AML-193 (cell line): ENCODE measurements around the gene SEMA3B.
"Not testable (repeated sequence)": the region's sequence is repeated elsewhere in the genome, so short reads cannot be mapped to it uniquely, and the experiment has no call there.

Experiments
- DNase-seq, 2 experiments: peaks; one replicate each; lab custom pipeline; 2025; lab: John Stamatoyannopoulos, UW

The SEMA3B gene

DNA sequence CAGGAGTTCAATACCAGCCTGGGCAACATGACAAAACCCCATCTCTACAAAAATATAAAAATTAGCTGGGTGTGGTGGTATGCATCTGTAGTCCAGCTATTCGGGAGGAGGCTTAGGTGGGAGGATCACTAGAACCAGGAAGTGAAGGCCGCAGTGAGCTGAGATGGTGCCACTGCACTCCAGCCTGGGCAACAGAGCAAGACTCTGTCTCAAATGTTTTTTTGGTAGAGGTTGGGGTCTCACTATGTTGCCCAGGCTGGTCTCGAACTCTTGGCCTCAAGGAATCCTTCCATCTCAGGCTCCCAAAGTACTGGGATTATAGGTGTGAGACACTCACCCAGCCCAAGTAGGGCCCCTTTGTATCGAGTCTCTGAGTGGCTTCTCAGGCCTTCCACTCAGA is 25.1 kb downstream of the SEMA3B start:
- no peak for DNase-seq

DNA sequence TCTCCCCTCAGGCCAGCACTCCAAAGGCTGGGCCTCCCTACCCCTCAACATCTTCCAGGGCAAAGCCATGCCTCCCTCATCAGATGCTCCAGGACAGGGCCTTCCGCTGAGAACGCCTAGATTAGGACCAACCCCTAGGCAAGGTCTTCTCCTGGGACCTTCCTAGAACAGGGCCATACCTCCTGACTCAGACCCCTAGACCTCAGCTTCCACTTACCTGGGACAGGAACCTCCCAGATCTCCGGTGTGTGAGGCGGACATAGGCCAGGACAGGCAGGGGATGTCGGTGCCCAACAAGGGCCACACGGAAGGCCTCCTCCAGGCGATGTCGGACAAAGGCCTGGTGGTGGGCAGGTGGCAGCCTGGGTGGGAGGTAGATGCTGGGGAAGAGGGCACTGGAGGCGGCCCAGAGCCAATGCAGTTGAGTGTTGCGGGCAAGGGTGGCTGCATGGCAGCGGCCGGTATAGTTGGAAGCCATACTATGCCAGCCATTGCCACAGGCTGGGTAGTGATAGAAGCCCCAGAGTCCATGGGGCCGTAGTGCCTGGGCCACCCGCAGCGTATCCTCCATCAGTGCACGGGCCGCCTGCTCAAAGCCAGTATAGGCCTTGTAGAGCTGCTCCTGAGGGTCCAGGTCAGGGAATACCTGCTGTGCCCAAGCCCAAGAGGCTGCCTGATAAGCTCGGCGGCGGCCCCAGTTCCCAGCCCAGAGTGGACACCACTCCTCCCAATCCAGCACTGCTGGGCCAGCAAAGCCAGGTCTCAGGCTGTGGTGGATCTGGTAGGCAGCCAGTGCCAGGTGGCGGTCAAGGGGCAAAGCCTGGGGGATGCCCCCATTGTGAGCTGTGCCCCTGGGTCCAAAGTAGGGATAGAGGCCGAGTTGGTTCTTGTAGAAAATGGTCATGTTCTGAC is 25.8 kb downstream of the SEMA3B start:
- DNase-seq, result no peak

DNA sequence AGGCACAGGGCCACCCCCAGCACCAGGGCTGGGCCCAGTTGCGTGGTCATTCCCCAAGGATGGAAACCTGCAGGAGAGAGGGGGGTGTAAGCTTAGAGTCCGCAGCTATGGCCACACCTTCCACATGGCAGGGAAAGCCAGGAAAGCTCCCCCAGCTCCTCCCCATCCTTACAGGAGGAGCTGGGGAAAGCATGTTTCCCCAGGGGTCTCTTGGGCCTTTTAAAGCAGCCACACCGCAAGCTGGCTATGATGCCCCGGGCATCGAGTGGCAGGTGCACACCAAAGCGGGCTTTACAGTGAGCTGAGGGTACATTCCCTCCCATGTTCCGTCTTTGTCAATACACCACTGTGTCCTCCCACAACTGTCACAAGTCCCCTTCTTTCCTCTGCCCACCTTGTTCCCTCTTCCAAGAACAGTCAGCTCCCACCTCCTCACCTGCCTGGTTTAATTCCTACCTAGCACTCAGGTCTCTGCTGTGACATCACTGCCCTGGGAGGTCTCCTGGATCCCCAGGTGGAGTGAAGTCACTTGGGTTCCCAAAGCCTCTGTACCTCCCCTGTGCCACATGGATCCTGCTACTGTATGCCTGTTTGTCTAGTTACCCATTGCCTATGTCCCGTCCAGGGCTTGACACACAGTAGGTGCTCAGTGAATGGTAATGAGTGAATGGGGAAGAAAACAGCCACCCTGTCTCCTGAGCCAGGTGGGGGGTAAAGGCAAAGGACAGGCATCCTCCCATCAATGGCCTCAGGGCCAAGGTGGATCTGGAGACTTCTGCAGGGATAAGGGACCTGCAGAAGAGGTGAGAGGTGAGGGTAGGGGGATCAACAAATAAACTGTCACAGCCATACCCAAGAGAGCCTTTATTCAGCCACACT is 26.8 kb downstream of the SEMA3B start:
- no peak for DNase-seq

DNA sequence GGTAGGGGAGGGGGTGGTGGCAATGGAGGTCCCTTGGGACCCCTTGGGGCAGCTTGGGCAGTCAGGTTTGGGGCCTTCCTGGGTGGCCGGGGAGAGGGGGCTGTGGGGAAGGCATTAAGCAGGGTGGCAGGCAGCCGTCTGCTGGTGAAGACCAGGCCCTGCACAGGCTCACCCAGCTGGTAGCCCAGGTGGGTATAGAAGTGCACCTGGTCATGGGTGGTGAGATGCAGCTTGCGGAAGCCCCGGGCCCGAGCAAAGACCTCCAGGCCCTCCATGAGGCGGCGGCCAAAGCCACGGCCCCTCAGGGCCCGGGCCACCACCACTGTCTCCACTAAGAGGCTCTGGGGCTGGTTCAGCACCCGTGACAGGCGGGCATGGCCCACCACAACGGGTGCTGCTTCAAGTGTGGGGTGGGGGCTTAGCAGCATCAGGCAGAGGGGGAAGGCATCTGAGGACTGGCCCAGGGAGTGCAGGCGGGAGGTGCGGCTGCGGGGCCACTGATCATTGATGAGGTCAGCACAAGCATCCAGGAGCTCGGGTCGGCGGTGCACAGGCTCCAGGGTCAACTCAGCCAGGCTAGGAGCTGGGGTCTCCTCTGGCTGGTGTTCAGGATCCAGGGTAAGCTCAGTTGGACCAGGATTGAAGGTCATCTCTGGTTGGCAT is 27.9 kb downstream of the SEMA3B start:
- no peak for DNase-seq

DNA sequence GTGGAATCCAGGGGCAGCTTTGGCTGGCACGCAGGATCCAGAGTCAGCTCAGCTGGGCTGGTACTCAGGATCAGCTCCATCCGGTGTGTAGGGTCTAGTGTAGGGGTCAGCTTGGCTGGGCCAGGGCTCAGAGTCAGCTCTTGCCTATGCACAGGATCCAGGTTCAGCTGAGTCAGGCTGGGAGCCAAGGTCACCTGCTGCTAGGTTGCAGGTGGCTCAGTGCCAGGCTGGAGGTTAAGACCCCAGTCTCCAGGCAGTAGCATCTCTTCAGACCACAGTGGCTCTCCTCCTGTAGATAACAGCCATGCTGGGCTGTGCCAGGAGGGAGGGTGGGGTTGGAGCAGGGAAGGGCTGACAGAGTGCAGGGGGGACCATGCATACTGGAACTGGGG is 28.4 kb downstream of the SEMA3B start:
- no peak for DNase-seq

DNA sequence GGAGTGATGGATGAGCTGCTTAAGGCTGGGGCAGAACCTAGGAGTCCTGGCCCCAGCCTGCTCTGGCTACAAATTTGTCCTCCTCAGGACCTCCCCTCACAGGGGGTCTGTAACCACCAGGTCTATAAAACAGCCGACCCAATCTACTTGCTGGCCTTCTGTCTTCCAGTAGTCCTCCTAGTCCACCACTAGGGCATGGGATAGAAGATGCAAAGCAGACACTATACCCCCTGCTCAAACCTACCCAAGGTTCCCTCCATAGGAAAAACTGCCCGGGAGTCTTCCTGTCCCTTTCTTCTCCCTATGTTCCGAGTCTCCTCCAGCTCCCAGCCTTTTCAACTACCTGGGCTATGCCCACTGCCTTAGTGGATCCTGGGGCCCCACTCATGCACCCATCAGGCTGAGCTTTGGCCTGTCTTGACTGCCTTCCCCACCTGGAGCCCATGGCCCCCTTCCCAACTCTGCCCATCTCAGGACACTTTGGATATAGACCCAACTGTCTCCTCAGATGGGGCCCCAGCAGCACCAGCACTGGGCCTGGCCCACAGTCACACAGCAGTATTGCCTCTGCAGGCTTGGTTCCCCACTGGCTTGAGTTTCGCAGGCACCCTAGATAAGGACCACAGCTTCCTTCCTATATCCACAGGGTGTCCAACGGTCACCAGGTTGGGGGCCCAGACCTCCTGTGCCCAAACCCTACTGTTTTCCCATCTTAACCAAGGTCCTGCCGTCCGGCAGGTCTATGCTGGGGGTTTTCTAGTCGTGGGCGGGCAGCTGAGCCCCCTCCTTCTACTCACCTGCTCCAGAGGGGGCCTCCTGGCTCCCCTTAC is 29.2 kb downstream of the SEMA3B start:
- peak; percentile 40 to 49 for DNase-seq

DNA sequence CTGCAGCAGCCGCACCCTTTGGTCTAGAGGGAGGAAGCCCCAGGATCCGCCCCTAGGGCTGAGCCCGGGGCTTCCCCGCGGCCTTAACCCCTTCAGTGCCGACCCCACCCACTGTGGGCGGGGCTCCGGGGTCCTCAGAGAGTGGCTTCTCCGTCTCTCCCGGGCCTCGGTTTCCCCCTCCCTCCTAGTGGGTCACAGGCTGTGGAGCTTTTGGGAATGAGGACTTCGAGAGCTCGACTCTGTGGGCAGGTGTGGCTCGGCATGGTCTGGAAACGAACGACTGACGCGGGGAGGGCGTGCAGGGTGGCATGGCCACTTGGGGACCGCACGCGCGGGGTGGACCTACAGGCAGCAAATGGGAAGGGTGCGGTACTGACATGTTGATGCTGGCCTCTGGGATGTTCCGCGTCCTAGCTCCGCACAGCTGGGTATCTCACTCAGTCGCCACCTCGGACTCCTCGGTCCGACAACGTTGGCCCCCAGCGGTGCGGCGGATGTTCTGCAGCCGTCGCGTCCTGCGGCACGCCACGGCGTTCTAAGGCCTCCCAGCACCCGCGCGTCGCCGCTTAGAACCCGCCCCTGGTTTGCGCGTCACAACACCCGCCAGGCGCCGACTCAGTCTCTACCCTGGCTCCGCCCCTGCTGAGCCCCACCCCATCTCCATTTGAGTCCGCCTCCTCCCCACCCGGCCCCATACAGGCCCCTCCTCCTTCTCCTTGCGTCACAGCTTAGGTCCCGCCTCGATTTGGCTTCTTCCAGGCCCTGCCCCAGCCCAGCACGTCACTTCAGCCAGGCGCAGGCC is 30.1 kb downstream of the SEMA3B start, which contains the start of the genes HYAL3 and NAA80:
Gene HYAL3 (minus strand): TSS at position 570 of the 802 bp plus-strand sequence. CDS start 3,803 bp downstream, outside the sequence.
Gene NAA80 (minus strand): TSS at position 570 of the 802 bp plus-strand sequence. CDS start 1,942 bp downstream, outside the sequence.
- DNase-seq, result peak; percentile 99 to 100

DNA sequence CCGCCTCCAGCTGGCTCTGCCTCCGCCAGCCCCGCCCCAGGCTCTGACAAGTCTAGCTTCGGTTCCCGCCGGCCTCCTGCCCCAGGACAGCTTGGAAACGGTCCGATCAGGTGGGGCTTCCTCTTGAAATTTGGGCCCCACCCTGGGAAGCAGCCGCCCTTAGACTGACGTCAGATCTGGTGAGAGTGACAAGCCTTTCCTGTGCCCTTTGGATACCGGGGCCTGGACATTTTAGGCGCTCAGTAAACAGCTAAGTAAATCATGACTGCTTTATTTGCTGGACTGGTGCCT is 30.6 kb downstream of the SEMA3B start:
- DNase-seq, result no peak

DNA sequence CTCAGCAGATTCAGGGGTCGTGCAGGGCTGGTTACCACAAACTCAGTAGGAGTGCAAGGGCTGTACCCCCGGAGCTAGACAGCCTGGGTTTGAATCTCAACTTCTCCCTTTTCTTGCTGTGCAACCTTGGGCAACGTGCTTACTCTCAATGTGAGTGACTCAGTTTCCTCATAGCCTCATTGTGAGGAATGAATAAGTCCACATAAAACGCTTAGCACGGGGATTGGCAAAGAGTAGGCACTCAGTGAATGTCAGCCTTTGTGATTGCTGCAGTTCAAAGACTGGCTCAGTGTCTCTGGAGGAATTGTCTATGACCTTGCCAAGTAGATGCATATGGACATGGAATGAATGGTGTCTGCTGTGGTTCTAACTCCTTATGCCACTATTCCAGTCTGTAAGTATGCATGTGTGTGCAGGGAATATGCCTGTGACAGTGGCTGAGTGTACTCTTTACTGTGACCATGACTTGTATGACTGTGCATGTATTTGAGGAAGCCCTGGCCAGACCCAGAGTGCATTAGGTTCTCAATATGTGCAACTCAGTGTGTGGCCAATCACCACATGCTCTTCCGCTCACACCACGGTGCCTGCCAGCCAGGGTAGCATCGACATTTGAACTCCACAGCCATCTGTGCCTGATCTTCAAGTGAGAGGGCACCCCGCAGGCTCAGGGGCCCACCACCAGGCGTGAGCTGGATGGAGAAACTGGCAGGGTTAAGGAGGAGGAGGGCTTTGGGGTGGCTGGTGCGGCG is 31.2 kb downstream of the SEMA3B start:
- DNase-seq, result peak; percentile 96 to 97

DNA sequence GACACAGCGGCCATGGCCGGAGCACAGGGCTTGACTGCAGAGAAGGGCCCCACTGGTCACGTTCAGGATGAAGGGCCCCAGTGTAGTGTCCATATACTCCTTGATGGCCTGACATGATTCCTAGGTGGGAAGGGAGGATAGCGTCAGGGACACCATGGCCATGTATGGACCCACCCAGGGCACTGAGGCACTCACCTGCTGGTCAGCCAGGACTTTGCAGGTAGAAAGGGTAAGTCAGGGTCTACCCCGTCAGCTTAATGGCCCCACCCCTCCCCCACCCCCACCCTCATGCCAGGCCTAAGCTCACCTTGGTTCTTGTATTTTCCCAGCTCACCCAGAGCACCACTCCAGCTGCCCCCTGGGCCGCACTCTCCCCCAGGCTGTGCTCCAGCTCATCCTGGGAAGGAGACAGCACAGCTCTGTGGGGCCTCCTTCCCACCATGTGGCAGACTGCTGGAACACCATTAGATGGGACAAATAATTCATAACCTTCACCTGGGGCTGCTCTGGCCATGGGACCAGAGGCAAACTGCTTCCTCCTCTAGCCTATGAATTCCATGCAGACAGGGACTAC is 31.8 kb downstream of the SEMA3B start:
- no peak for DNase-seq

DNA sequence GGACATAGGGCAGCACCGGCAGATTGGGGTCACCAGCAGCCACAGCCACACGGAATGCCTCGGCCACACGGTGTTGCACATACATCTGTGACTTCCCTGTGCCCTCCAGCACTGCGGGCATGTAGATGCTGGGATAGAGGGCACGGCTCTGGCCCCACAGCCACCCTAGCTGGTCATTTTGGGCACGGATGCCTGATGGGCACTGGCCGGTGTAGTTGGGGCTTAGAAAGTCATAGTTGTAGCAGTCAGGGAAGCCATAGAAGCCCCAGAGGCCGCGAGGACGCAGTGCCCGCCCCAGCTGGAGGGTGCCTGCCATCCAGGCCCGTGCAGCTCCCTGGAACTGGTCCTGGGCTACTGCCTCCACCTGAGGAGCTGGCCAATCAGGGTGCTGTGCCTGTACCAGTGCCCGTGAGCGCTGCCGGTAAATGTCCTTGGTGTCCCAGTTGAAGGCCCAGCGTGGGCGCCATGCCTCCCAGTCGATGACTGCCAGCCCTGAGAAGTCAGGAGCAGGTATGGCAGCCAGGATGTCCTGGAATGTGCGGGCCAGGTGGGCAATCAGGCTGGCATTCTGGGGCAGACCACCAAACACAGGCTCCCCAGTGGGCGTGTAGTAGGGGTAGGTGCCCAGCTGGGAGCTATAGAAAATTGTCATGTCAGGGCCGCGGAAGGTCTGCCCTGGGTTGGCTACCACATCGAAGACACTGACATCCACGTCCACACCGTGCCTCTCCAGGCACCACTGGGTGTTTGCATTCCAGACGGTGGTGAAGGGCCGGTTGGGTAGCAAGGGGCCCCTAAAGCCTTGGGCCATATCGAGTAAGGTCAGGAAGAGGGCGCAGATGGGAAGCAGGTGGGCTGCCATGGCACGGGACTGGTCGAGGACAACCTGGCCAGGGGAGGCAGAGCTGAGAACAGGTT is 33.4 kb downstream of the SEMA3B start:
- DNase-seq, result no peak

DNA sequence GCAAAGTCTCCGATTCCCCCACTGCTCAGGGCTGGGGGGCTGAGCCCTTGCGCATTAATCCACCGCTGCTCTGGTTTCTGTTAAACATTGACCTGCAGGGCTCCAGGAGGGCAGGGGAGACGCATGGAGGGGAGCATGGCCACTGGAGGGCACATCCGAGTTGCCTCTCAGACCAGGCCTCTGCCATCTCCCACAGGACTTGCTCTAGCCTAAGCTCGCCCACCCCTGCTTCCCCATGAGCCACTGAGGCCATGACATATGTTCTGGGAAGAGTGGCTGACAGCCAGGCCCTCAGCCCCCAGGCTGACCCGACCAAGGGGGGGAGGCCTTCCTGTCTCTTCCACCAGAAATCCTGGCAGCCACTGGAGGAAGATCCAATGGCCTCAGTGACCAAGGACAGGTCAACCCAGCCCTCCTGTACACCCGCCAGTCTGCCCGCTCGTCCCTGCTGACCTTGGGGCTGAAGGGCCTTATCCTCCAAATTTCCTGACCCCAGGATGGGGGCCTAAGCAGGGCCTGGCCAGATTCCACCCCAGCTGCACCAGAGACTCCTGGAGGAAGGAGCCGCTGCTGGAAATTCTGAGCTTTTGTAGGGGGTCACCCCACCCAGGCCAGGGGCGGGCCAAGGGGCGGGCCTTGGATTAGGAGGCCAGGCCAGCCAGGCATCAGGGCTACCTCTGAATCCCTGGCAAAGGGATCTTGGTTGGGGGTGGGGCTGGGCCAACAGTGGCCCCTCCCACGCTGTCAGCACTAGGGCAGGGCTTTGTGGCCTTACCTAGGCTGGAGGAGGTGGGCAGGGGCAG is 34.3 kb downstream of the SEMA3B start, which contains the start of gene HYAL1:
Gene HYAL1 (minus strand): TSS at position 562 of the 803 bp plus-strand sequence. CDS start 618 bp downstream, outside the sequence.
- DNase-seq, result peak in 1 of 2 experiments; percentile 21

DNA sequence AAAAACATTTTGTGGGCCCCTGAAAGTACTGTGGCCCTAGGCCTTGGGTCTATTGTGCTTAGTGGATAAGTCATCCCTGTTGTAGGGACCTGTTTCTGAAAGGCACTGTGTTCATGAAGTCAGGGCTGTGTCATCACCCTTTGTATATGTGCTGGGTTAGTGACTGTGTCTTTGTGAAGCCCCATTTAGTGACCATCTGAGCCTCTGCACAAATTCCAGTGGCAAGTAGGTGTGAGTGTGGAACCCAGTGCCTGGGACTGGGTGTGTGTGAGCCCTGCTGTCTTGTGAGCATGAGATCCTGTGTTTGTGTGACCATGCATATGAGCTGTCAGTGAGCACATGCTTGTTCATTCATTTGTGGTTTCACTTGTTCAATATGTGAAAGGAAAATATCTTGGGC is 35.7 kb downstream of the SEMA3B start:
- DNase-seq, result no peak

DNA sequence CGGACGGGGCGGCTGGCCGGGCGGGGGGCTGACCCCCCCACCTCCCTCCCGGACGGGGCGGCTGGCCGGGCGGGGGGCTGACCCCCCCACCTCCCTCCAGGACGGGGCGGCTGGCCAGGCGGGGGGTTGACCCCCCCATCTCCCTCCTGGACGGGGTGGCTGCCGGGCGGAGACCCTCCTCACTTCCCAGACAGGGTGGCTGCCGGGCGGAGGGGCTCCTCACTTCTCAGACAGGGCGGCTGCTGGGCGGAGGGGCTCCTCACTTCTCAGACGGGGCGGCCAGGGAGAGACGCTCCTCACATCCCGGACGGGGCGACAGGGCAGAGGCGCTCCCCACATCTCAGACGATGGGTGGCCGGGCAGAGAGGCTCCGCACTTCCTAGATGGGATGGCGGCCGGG is 43.1 kb downstream of the SEMA3B start:
- not testable (repeated sequence) for DNase-seq

DNA sequence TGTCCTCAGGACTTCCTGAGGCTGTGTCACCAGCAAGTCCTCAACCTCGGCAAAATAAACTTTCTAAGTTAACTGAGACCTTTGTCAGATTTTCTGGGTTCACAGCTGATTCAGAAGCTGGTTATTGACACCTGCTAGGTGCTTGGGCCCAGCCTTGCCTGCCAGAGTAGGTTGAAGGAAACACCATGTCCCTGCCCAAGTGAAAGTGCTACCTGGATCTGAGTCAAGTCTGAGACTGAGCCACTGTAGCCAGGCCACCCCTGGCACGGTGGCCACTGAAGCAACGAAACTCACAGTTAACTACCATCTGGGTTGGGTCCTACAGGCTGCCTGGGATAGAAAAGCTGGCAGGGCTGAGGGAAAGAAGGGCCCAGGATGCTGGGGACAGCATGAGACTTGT is 45.4 kb downstream of the SEMA3B start:
- DNase-seq, result no peak

DNA sequence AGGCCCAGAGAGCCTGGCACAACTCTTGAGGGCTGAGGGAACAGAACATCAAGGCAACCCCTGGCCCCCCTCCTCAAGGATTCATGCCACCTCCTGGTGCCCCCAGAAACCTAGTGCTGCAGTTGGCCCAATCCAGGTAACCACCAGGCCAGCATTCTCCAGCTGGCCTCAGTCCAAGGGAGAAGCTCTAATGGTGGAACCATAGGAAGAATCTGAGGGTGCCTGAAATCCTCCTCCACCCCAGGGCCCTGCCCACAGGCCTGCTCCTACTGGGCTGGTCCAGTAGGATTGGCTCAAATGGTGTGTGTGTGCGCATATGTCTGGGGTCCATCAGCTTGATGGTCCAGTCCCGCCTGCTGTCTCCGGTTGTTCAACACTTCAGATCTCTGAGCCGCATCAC is 45.9 kb downstream of the SEMA3B start:
- no peak for DNase-seq

DNA sequence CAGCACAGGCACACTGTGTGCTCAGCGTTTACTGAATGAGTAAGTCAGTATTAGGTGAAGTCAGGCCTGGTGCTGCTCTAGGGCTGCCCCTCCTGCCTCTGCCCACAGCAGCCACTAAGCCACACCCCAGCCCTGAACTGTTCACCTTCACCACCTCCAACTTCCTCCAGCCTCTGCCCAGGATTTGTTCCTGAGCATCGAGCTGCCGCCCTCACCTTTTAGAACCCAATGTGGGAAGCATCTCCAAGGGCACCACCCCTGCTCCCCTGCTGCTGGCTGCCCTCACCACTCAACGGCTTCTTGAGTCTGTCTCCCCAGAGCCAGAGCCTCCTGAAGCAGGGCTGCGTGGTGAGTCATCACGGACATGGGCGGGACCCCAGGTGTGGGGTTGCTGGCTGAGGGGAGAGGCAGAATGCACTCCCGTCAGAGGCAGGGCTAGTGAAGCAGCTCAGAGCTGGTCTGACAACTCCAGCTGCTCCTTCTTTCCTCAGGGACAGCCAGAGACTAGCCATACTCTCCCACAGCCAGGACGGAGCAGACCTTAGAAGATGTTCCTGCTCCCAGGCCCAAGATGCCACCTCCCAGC is 47.8 kb downstream of the SEMA3B start:
- no peak for DNase-seq
